ENCODE data around the gene PRKCG. TPM values are rescaled to one million over a fixed set of nuclear protein-coding genes. Genes with fewer than 3 reads are reported as not detected.

The PRKCG gene
- total RNA-seq, 2 experiments from 2014 or later, result 0.35 TPM; not detected in 1

DNA sequence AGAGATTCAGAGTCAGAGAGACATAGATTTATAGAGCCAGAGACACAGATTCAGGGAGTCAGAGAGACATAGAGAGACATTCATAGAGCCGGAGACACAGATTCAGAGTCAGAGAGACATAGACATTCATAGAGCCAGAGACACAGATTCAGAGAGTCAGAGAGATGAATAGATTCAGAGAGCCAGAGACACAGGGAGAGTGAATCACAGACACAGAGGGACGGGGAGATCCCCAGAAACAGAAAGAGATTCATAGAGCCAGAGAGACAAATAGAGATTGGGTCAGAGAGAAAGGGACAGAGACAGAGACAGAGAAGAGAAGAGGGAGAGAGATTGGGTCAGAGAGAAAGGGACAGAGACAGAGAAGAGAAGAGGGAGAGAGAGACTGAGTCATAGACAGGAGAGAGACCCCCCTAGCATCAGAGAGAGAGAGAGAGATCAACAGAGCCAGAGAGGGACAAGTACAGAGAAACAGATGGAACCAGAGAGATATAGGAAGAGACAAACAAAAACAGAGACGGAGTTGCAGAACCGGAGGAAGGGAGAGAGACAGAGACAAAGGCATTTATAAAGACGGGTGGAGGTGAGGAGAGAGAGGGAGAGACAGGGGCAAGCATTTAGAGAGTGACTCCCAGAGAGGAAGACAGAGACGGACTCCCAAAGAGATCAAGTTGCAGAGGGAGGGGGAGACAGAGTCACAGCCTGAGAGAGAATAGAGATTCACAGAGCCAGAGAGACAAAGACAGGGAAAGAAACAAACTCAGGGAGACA lies 1.1 kb upstream of the PRKCG start:
- peaks cover 29% of the 10 kb centered on the region for H3K4me1 Mint-ChIP-seq
- H3K9me3 Mint-ChIP-seq, result no peaks in the 10 kb centered on the region
- peaks cover 7% of the 10 kb centered on the region for H3K36me3 Mint-ChIP-seq
- no peak overlapping the region for H3K4me3 Mint-ChIP-seq
- H3K27ac Mint-ChIP-seq, result no peak overlapping the region
- no peak for DNase-seq
- peaks cover 24% of the 10 kb centered on the region for H3K27me3 Mint-ChIP-seq

DNA sequence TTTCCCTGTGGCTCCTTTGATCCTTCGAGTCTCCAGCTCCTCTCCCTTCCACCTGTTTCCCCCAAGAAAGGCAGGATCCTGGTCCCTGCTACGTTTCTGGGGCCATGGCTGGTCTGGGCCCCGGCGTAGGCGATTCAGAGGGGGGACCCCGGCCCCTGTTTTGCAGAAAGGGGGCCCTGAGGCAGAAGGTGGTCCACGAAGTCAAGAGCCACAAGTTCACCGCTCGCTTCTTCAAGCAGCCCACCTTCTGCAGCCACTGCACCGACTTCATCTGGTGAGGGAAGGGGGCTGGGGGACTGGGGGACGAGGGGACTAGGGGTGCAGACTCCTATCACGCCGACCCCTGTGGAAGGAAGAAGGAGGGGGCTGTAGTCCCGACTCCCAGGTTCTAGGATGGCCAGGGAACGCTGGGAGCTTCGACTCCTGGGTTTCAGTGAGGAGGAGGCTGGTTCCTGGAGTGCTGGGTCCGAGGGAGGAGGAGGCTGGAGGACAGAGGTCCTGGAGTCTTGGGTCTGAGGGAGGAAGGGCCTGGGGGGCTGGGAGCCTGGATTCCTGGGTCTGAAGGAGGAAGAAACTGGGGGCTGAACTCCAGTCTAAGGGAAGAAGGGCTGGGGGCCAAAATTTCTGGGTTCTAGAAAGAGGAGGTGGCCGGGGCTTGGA lies 524 bp downstream of the PRKCG start:
- no peak overlapping the region for H3K4me3 Mint-ChIP-seq
- no peak for DNase-seq
- H3K4me1 Mint-ChIP-seq, result peaks cover 16% of the 10 kb centered on the region
- no peaks in the 10 kb centered on the region for H3K9me3 Mint-ChIP-seq
- H3K36me3 Mint-ChIP-seq, result no peaks in the 10 kb centered on the region
- H3K27me3 Mint-ChIP-seq, result peaks cover 29% of the 10 kb centered on the region
- no peak overlapping the region for H3K27ac Mint-ChIP-seq

DNA sequence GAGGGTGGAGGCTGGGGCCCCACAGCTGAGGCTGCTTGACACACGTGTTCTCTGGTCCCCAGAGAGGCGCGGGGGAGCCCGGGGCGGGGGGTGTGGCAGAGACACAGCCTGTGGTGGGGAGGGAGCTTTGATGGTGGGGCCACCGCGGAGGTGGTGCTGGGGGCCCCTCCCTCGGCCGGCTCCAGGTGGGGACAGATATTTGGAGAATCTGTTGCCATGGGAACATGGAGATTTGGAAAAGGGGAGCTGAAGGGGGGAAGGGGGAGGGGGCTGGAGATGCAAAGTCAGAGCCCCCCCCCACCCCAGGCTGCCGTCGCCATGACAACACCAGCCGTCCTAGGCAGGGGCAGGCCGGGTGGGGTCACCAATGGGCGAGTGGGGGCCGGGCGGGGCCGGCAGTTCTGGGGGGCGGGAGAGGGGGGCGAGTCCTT lies 1.2 kb downstream of the PRKCG start:
- Mint-ChIP-seq H3K4me1 (peaks cover 10% of the 10 kb centered on the region), H3K4me3 (no peak overlapping the region), H3K27me3 (peaks cover 29% of the 10 kb centered on the region), H3K27ac (no peak overlapping the region), H3K9me3 (no peaks in the 10 kb centered on the region), H3K36me3 (no peaks in the 10 kb centered on the region)
- DNase-seq, result no peak

DNA sequence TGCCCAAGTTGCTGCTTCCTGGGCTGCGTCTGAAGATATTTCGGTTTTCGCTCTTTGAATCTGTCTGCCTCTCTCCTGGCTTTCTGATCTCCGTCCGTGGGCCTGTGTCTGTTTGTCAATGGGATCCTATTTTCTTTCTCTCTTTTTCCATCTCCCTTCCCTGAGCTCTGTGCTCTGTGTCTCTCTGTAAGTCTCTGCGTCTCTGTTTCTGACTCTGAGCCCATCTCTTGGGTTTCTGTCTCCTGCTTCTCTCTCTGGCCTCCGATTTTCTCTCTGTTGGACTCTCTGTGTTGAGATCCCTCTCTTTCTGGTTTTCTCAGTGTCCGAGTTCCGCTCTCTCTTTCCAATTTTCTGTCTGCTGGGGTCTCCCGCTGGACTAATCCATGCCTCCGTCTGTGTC lies 1.7 kb downstream of the PRKCG start:
- no peak overlapping the region for H3K4me3 Mint-ChIP-seq
- peaks cover 29% of the 10 kb centered on the region for H3K27me3 Mint-ChIP-seq
- H3K27ac Mint-ChIP-seq, result no peak overlapping the region

DNA sequence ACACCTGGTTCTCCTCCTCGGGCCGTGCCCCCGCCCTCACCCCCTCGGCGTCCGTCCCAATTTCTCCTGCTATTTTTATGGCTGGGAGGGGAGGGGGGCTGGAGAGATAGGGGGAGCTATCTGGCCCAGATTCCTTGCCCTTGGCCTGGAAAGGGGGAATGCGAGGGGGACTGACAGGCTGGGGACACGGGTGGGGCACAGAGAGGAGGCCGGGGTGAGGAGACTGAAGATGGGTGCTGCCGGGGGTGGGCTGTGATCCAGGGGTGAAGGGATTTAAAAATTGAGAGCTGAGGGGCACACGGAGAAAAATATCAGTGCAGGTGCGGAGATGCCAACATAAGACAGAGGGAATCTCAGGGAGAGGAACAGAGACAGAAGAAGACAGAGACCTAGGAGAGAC lies 2.3 kb downstream of the PRKCG start:
- no peak overlapping the region for H3K4me3 Mint-ChIP-seq
- no peak for DNase-seq
- peaks cover 8% of the 10 kb centered on the region for H3K4me1 Mint-ChIP-seq
- no peaks in the 10 kb centered on the region for H3K36me3 Mint-ChIP-seq
- H3K9me3 Mint-ChIP-seq, result no peaks in the 10 kb centered on the region
- H3K27ac Mint-ChIP-seq, result no peak overlapping the region
- H3K27me3 Mint-ChIP-seq, result peaks cover 29% of the 10 kb centered on the region

More for the DNA sequence above, 1.7 kb downstream of the PRKCG start:
- no peak for DNase-seq
- Mint-ChIP-seq H3K36me3 (no peaks in the 10 kb centered on the region), H3K9me3 (no peaks in the 10 kb centered on the region), H3K4me1 (peaks cover 10% of the 10 kb centered on the region)

DNA sequence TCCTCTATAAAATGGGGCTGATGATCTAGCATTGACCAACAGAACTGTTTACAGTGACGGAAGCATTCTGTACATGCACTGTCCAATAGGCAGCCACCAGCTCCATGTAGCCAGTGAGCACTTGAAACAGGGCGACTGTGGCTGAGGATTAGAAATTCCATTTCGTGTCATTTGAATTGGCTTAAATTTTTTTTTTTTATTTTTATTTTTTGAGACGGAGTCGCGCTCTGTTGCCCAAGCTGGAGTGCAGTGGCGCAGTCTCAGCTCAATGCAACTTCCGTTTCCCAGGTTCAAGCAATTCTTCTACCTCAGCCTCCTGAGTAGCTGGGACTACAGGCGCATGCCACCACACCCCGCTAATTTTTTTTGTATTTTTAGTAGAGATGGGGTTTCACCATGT lies 3.0 kb downstream of the PRKCG start:
- H3K27ac Mint-ChIP-seq, result no peak overlapping the region
- peaks cover 8% of the 10 kb centered on the region for H3K4me1 Mint-ChIP-seq
- H3K9me3 Mint-ChIP-seq, result no peaks in the 10 kb centered on the region
- H3K4me3 Mint-ChIP-seq, result no peak overlapping the region
- H3K27me3 Mint-ChIP-seq, result peaks cover 32% of the 10 kb centered on the region
- H3K36me3 Mint-ChIP-seq, result no peaks in the 10 kb centered on the region
- DNase-seq, result no peak

DNA sequence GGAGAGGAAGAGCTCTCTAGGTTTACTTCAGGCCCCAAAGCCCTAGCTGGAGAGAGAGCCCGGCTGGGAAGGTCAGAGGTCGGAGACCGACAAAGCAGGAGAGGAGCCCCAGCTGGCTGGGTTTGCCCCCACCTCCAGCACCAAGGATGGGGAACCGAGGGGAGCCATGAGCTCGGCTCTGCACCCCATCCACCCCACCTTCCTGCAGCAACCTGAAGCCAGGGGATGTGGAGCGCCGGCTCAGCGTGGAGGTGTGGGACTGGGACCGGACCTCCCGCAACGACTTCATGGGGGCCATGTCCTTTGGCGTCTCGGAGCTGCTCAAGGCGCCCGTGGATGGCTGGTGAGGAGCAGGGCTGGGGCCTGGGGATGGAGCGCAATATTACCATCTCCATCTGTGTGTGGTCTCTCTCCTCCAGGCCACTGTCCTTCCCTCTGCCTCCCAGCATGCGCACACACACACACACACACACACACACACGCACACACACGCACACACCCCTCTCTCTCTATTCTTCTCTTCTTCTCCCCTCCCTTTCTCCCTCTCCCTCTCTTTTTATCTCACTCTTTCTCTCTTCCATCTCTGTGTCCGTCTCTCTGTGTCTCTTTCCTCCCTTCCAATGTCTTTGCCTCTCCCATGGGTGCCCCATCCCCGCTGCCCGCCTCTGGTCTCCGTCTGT lies 10.4 kb downstream of the PRKCG start:
- Mint-ChIP-seq H3K9me3 (no peaks in the 10 kb centered on the region), H3K4me3 (no peak overlapping the region), H3K27me3 (peaks cover 59% of the 10 kb centered on the region), H3K36me3 (no peaks in the 10 kb centered on the region), H3K27ac (no peak overlapping the region), H3K4me1 (no peaks in the 10 kb centered on the region)
- no peak for DNase-seq

DNA sequence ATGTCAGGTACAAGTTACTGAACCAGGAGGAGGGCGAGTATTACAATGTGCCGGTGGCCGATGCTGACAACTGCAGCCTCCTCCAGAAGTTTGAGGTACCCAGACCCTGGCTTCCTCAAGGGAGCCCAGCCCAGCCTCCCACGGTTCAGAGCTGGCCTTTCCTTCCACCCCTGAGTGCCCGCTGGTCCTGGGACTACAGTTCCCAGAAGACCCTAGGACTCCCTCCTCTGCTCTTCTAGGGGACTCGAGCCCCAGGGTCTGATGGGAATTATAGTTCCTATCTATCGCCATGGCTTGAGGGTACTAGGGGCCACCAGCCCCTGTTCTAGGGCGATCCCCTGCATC lies 11.0 kb downstream of the PRKCG start:
- no peaks in the 10 kb centered on the region for H3K9me3 Mint-ChIP-seq
- H3K4me1 Mint-ChIP-seq, result no peaks in the 10 kb centered on the region
- DNase-seq, result no peak
- no peaks in the 10 kb centered on the region for H3K36me3 Mint-ChIP-seq
- no peak overlapping the region for H3K4me3 Mint-ChIP-seq
- H3K27ac Mint-ChIP-seq, result no peak overlapping the region
- H3K27me3 Mint-ChIP-seq, result peaks cover 64% of the 10 kb centered on the region

DNA sequence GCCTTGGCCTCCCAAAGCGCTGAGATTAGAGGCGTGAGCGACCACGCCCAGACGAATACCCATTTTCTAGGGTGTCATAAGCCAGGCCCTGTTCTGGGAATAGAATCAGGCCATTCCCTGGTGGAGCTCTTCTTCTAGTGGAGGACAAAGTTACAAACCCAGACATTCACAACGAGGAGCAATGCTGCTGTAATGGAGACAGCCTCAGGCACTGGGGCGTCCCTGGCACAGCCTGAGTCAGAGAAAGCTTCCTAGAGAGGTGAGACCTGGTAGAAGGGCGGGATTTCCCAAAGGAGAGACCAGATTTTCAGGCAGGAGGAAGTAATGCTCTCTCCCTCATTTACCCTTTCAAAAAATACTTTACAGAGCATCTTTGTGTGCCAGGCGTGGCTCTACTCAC lies 12.7 kb downstream of the PRKCG start:
- Mint-ChIP-seq H3K36me3 (no peaks in the 10 kb centered on the region), H3K4me1 (peaks cover 4% of the 10 kb centered on the region), H3K9me3 (peaks cover 2% of the 10 kb centered on the region), H3K4me3 (no peak overlapping the region), H3K27me3 (peaks cover 81% of the 10 kb centered on the region), H3K27ac (no peak overlapping the region)
- no peak for DNase-seq

DNA sequence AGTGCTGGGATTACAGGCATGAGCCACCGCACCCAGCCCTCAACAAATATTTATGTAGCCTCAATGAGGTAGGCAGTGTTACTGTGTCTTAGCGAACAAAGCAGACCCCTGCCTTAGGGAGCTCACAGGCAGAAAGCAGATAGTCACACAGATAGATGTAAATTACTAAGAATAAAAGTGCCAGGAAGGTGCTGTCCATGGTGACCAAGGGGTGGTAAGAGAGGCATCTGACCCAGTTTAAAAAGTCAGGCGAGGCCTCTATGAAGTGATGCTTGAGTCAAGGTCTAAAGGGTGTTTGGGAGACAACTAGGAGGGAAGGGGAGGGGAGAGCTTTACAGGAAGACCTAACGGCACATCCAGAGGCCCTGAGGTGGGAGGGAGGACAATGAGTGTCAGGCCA lies 14.7 kb downstream of the PRKCG start:
- Mint-ChIP-seq H3K36me3 (no peaks in the 10 kb centered on the region), H3K9me3 (peaks cover 2% of the 10 kb centered on the region), H3K4me3 (no peak overlapping the region), H3K4me1 (peaks cover 4% of the 10 kb centered on the region), H3K27ac (no peak overlapping the region), H3K27me3 (peaks cover 82% of the 10 kb centered on the region)
- DNase-seq, result no peak

DNA sequence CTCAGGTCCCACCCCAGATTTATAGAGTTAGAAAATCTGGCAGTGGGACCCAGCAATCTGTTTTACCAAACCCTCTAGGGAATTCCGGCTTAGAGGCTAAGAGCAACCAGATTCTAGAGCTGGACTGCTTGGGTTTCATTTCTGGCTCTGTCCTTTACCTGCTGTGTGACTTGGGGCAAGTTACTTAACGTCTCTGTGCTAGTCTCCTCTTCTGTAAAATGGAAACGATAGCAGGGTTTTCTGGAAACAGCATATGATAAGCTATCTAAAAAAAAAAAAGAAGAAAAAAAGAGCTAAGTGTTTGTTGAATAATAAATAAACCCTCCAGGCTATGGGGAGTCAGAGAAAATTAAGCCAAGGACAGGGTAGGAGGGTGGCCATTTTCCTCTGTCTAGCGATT lies 15.5 kb downstream of the PRKCG start:
- Mint-ChIP-seq H3K4me3 (no peak overlapping the region), H3K4me1 (peaks cover 4% of the 10 kb centered on the region), H3K27me3 (peaks cover 80% of the 10 kb centered on the region), H3K27ac (no peak overlapping the region), H3K9me3 (peaks cover 2% of the 10 kb centered on the region), H3K36me3 (no peaks in the 10 kb centered on the region)
- no peak for DNase-seq

DNA sequence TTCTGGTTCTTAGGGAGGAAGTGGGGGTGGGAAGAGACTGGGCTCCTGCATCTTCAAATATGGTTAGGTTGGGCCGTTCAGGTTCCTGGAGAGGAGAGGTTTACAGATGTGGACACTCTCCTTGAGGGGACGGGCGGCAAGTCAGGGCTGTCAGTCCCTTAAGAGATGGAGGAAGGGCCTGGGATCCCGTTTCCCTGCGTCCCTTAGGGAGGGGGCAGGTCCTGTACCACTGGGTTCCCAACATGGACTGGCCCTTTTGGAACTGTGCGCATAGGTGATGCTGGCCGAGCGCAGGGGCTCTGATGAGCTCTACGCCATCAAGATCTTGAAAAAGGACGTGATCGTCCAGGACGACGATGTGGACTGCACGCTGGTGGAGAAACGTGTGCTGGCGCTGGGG lies 16.2 kb downstream of the PRKCG start:
- Mint-ChIP-seq H3K9me3 (peaks cover 2% of the 10 kb centered on the region), H3K4me1 (peaks cover 4% of the 10 kb centered on the region), H3K27me3 (peaks cover 80% of the 10 kb centered on the region), H3K36me3 (no peaks in the 10 kb centered on the region), H3K27ac (no peak overlapping the region), H3K4me3 (no peak overlapping the region)
- no peak for DNase-seq

DNA sequence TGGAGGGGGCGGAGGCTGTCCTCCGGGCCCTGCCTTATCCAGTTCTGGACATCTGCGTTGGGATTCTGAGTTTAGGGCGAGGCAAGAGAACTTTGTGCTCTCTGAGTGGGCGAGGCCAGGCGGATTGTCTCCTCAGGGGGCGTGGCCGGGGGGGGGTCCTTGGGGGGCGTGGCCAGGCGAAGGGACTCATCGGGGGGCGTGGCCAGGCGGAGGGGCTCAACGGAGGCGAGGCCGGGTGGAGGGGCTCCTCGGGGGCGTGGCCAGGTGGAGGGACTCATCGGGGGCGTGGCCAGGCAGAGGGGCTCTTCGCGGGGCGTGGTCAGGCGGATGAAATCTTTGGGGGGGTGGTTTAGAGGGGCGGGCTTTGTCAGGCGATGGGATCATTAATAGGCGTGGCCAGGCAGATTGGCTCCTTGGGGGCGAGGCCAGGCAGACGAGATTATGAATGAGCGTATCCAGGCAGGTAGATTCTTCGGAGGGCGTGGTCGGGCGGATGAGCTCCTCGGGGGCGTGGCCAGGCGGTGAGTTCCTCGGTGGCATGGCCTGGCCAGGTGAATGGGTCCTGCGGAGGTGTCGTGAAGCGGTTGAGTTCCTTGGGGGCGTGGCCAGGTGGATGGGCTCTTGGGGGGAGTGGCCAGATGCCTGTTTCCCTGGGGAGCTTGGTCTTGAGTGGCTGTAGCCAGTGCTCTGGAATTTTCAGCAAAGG lies 16.8 kb downstream of the PRKCG start:
- Mint-ChIP-seq H3K27ac (no peak overlapping the region), H3K4me1 (peaks cover 4% of the 10 kb centered on the region), H3K4me3 (peak overlapping the region; percentile 10), H3K9me3 (peaks cover 2% of the 10 kb centered on the region), H3K27me3 (peaks cover 77% of the 10 kb centered on the region), H3K36me3 (no peaks in the 10 kb centered on the region)
- no peak for DNase-seq

DNA sequence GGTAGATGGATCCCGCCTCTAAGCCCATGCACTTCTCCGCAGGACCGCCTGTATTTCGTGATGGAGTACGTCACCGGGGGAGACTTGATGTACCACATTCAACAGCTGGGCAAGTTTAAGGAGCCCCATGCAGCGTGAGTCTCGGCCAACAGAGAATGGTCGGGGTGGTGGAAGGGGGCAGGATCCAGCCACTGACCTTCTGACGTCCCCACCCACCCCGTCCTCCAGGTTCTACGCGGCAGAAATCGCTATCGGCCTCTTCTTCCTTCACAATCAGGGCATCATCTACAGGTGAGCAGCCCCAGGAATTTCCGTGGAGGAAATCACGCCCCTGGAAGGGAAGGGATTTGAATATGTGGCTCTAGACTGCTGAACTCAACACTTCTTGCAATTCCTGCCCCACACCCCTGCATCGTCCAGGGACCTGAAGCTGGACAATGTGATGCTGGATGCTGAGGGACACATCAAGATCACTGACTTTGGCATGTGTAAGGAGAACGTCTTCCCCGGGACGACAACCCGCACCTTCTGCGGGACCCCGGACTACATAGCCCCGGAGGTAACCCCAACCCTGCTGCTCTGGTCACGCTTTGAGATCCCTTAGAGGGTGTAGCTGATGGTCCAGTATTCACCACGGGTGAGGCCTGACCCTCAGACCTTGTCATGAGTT lies 18.3 kb downstream of the PRKCG start:
- DNase-seq, result no peak
- no peaks in the 10 kb centered on the region for H3K36me3 Mint-ChIP-seq
- no peak overlapping the region for H3K4me3 Mint-ChIP-seq
- H3K27me3 Mint-ChIP-seq, result peaks cover 81% of the 10 kb centered on the region
- H3K4me1 Mint-ChIP-seq, result peaks cover 4% of the 10 kb centered on the region
- no peak overlapping the region for H3K27ac Mint-ChIP-seq
- H3K9me3 Mint-ChIP-seq, result peaks cover 2% of the 10 kb centered on the region

Data from activated naive CD8-positive, alpha-beta T cell treated with anti-CD3 and anti-CD28 coated beads for 36 hours (primary cell).